ENCODE results near the gene TNPO2. TPM values are rescaled to one million over a fixed set of nuclear protein-coding genes. Genes with fewer than 3 reads are reported as not detected.

Gene TNPO2
- total and polyA plus RNA-seq, 2 of the 13 experiments (the other 11 are each of a cell fraction or from before 2014, with no cell fraction given), result 31.7 to 61.0 TPM

- TF ChIP-seq ZMAT5 (CRISPR knock-in tag; IDR thresholded peaks at IDR 0.05; ENCODE audit: borderline replicate concordance, low read depth) (no peak), SMYD3 (CRISPR knock-in tag; IDR thresholded peaks at IDR 0.05) (no peak), ZNF160 (CRISPR knock-in tag; IDR thresholded peaks at IDR 0.05) (0 out of 2 replicates have a peak, but pooled peaks have one; percentile 56), RFXAP (CRISPR knock-in tag; IDR thresholded peaks at IDR 0.05; ENCODE audit: borderline replicate concordance) (peak; percentile 97), ZNF784 (CRISPR knock-in tag; IDR thresholded peaks at IDR 0.05; ENCODE audit: borderline replicate concordance) (peak; percentile 70; the same call in 1 of the 2 replicates), ZNF772 (CRISPR knock-in tag; IDR thresholded peaks at IDR 0.05) (no peak), TOPORS (CRISPR knock-in tag; IDR thresholded peaks at IDR 0.05) (no peak), CEBPG (CRISPR knock-in tag; IDR thresholded peaks at IDR 0.05) (no peak), SNAI1 (CRISPR knock-in tag; IDR thresholded peaks at IDR 0.05; ENCODE audit: borderline replicate concordance) (peak; percentile 37; the same call in 1 of the 2 replicates), ZNF143 (CRISPR knock-in tag; IDR thresholded peaks at IDR 0.05) (no peak), KDM3A (CRISPR knock-in tag; IDR thresholded peaks at IDR 0.05; ENCODE audit: low read depth) (no peak), SRSF4 (IDR thresholded peaks at IDR 0.05; ENCODE audit: low read depth, low read length, poor library complexity, severe bottlenecking) (no peak), KLF12 (CRISPR knock-in tag; IDR thresholded peaks at IDR 0.05; ENCODE audit: borderline replicate concordance) (peak; percentile 43; the same call in 1 of the 2 replicates), PCBP1 (IDR thresholded peaks at IDR 0.05; ENCODE audit: borderline replicate concordance, low read depth, low read length) (no peak), ZNF563 (CRISPR knock-in tag; IDR thresholded peaks at IDR 0.05) (no peak), HIVEP1 (CRISPR knock-in tag; IDR thresholded peaks at IDR 0.05) (0 out of 2 replicates have a peak, but pooled peaks have one; percentile 21), GFI1 (CRISPR knock-in tag; IDR thresholded peaks at IDR 0.05; ENCODE audit: borderline replicate concordance) (no peak), GPBP1L1 (CRISPR knock-in tag; IDR thresholded peaks at IDR 0.05) (no peak), NR2F6 (IDR thresholded peaks at IDR 0.05) (peak; percentile 4; the same call in 1 of the 2 replicates), NR2F6 (CRISPR knock-in tag; IDR thresholded peaks at IDR 0.05) (no peak; the same call in 1 of the 2 replicates), MYC (CRISPR knock-in tag; IDR thresholded peaks at IDR 0.05; ENCODE audit: borderline replicate concordance) (peak; percentile 39; the same call in 1 of the 2 replicates), ZNF383 (CRISPR knock-in tag; IDR thresholded peaks at IDR 0.05; ENCODE audit: borderline replicate concordance) (no peak), MED13 (CRISPR knock-in tag; IDR thresholded peaks at IDR 0.05) (no peak)
Measured at GRCh38 chr19:12736995-12737834, 13.5 kb upstream of the TNPO2 start, which contains the start of gene GET3 (continued).
